IPS-18a (cell line): ENCODE measurements around the gene RNASE8.

ENCODE experiments used
- H3K27ac ChIP-seq: one replicate; pipeline ENCODE4 v1.5.1; 2013; ENCODE audit warnings: low read length
- H3K27me3 ChIP-seq: one replicate; pipeline ENCODE4 v1.6.1; 2013; ENCODE audit warnings: mild to moderate bottlenecking, low read length; ENCODE audit not compliant: control insufficient read depth, insufficient read depth
- H3K36me3 ChIP-seq: one replicate; pipeline ENCODE4 v1.6.1; 2013; ENCODE audit warnings: low read depth, low read length; ENCODE audit not compliant: control insufficient read depth
- H3K4me1 ChIP-seq: one replicate; pipeline ENCODE4 v1.6.1; 2013; ENCODE audit warnings: low read depth, low read length; ENCODE audit not compliant: control insufficient read depth
- H3K4me3 ChIP-seq: one replicate; pipeline ENCODE4 v1.5.1; 2013; ENCODE audit warnings: low read length
- H3K9ac ChIP-seq: one replicate; pipeline ENCODE4 v1.6.1; 2013; ENCODE audit warnings: mild to moderate bottlenecking, low read length, moderate library complexity
- H3K9me3 ChIP-seq: one replicate; pipeline ENCODE4 v1.6.1; 2013; ENCODE audit warnings: low read depth, low read length; ENCODE audit not compliant: control insufficient read depth

Gene RNASE8

DNA sequence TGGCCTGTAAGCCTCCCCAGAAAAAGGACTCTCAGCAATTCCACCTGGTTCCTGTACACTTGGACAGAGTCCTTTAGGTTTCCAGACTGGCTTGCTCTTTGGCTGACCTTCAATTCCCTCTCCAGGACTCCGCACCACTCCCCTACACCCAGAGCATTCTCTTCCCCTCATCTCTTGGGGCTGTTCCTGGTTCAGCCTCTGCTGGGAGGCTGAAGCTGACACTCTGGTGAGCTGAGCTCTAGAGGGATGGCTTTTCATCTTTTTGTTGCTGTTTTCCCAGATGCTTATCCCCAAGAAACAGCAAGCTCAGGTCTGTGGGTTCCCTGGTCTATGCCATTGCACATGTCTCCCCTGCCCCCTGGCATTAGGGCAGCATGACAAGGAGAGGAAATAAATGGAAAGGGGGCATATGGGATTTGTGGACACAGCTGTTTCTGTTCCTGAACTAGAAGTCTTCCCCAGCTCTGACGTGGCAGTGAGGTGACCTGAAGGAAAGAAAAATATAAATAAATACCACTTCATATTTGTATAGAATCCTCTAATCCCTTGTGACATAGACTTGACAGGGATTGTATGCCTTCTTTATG lies 14.1 kb upstream of the RNASE8 start:
- no peak overlapping the region for H3K9ac ChIP-seq

DNA sequence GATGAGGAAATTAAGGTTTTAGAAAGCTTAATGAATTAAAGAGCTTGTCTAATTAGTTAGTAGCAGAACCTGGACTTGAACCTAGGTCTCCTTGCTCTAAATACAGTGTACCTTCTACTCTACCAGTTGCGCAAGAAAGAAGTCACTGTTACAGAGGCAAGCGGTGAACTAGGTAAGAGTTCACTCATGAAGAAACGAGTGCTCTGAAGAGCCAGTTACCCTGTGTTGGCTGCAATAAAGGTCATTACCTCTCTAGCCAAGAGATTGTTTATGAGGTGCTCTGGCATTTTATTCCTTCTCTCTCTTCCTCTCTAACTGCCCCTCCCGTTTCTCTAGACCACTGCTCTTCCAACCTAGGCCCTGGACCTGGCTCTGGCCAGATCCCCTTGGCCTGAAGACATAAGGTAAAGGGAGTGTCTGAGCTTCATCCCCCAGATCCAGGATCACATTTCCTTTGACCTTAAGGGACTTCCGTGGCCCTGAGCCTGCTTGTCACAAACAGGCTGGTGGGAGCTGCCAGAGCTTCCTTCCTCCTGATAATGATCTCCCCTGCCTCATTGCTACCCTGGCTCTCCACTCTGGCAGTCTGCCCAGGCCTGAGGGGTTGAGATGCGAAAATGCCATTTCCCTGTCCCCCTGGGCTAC lies 13.5 kb upstream of the RNASE8 start:
- H3K9ac ChIP-seq, result no peak overlapping the region
- peaks cover 9% of the 10 kb centered on the region for H3K4me1 ChIP-seq
- no peak overlapping the region for H3K27ac ChIP-seq
- H3K27me3 ChIP-seq, result no peaks in the 10 kb centered on the region
- no peaks in the 10 kb centered on the region for H3K36me3 ChIP-seq
- H3K9me3 ChIP-seq, result no peaks in the 10 kb centered on the region
- H3K4me3 ChIP-seq, result no peak overlapping the region

More for the DNA sequence above, 14.1 kb upstream of the RNASE8 start:
- no peaks in the 10 kb centered on the region for H3K36me3 ChIP-seq
- H3K27ac ChIP-seq, result no peak overlapping the region
- H3K9me3 ChIP-seq, result no peaks in the 10 kb centered on the region
- H3K4me1 ChIP-seq, result peaks cover 15% of the 10 kb centered on the region
- no peak overlapping the region for H3K4me3 ChIP-seq
- H3K27me3 ChIP-seq, result no peaks in the 10 kb centered on the region

DNA sequence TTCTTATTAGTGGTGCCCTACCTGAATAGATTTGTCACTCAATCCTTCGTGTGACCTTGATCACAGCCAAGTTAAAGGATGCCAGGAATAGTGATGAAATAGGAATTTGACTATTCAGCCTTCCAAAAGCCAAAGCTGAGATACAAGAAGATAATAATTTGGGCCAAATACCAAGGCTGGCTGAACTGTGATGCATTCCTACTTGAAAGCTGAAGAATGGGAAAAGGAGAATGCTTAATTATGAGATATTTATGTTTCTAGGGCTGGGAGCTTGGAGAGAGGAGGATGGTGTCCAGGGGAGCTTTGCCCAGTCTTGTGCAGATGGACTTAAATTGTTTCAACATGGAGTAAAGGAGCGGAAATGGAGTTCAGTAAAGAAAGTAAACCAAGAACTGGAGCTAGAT lies 10.2 kb upstream of the RNASE8 start:
- no peak overlapping the region for H3K4me3 ChIP-seq
- no peaks in the 10 kb centered on the region for H3K4me1 ChIP-seq
- H3K9ac ChIP-seq, result no peak overlapping the region
- H3K27ac ChIP-seq, result no peak overlapping the region
- H3K36me3 ChIP-seq, result no peaks in the 10 kb centered on the region
- no peaks in the 10 kb centered on the region for H3K27me3 ChIP-seq
- H3K9me3 ChIP-seq, result no peaks in the 10 kb centered on the region

DNA sequence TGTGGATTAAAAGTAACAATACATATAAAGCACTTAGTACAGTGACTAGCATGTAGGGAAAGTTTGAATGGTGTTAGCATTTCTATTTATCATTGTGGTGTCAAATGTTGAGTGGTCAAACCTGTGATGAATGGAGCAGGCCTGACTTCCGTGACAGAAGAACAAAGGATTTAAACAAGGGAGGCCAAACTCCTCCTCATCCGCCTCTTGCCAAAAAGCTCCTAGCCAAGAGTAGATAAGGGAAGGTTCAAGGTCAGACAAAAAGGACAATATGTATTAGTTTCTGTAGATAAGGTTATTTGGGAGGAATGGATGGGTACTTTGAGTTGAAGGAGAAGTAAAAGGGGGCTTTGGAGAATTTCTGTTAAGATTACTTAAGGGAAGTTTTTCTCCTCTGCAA lies 9.0 kb upstream of the RNASE8 start:
- no peak overlapping the region for H3K4me3 ChIP-seq
- no peaks in the 10 kb centered on the region for H3K36me3 ChIP-seq
- no peaks in the 10 kb centered on the region for H3K4me1 ChIP-seq
- H3K9me3 ChIP-seq, result no peaks in the 10 kb centered on the region
- H3K9ac ChIP-seq, result no peak overlapping the region
- H3K27me3 ChIP-seq, result no peaks in the 10 kb centered on the region
- no peak overlapping the region for H3K27ac ChIP-seq

DNA sequence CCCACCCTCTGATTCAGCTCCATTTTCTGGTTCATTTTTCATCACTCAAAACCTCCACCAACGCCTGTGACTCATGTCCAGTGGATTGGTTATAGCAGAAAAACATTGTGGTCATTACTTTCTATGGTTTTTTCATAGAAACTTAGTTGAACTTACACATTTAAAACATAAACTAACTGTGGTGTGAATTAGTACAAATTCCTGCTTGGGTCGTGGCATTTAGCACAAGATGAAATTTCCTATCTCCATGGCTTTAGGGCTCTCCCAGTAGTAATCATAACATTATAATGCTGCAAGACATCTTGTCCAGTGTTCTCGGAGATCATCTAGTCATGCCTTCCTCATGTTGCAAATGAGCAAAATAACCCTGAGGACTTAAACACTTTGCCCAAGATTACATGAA lies 8.3 kb upstream of the RNASE8 start:
- H3K9ac ChIP-seq, result no peak overlapping the region
- no peak overlapping the region for H3K4me3 ChIP-seq
- no peaks in the 10 kb centered on the region for H3K36me3 ChIP-seq
- H3K9me3 ChIP-seq, result no peaks in the 10 kb centered on the region
- no peaks in the 10 kb centered on the region for H3K27me3 ChIP-seq
- no peak overlapping the region for H3K27ac ChIP-seq
- H3K4me1 ChIP-seq, result no peaks in the 10 kb centered on the region

DNA sequence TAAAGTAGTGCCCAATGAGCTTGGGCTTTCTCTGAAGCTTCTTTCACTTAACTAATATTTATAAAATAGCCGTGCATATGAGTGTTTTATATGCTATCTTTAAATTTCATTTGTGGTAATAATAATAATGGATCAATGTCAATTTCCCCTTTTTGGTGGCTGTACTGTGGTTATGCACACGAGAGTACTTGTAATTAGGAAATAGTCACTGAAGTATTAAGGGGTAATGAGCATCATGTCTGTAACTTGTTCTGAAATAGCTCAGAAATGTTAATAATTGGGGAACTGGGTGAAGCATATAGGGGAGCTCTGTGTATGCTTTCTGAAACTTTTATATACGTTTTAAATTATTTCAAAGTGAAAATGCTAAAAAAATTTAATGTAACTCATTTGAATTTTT lies 7.0 kb upstream of the RNASE8 start:
- Histone ChIP-seq H3K36me3 (no peaks in the 10 kb centered on the region), H3K9ac (no peak overlapping the region), H3K9me3 (no peaks in the 10 kb centered on the region), H3K4me3 (no peak overlapping the region), H3K4me1 (peaks cover 2% of the 10 kb centered on the region), H3K27ac (no peak overlapping the region), H3K27me3 (no peaks in the 10 kb centered on the region)

DNA sequence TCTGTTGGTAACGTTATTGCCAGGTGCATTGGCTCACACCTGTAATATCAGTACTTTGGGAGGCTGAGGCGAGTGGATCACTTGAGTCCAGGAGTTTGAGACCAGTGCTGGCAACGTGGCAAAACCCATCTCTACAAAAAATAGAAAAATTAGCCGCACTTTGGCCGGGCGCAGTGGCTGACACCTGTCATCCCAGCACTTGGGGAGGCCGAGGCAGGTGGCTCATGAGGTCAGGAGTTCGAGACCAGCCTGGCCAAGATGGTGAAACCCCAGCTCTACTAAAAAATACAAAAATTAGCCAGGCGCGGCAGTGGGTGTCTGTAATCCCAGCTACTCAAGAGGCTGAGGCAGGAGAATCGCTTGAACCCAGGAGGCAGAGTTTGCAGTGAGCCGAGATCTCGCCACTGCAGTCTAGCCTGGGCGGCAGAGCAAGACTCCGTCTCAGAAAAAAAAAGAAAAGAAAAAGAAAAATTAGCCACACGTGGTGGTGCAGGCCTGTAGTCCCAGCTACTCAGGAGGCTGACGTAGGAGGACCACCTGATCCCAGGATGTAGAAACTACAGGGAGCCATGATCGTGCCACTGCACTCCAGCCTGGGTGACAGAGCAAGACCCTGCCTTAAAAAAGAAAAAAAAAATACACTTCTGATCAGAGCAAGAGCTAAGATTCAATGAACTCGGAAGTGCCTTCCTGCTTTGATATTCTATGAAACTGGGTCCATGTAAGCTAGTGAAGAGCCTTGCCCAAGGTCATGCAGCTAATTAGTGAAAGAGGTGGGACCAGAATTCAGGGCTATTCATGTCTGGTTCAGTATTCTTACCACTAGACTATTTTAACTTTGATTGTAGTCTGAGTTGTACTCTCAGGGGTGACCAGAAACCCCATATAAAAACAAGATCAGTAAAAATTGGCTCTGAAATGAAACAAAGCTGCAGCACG lies 4.2 kb upstream of the RNASE8 start:
- no peaks in the 10 kb centered on the region for H3K9me3 ChIP-seq
- no peak overlapping the region for H3K9ac ChIP-seq
- no peak overlapping the region for H3K4me3 ChIP-seq
- H3K27ac ChIP-seq, result no peak overlapping the region
- H3K27me3 ChIP-seq, result no peaks in the 10 kb centered on the region
- peaks cover 3% of the 10 kb centered on the region for H3K4me1 ChIP-seq
- H3K36me3 ChIP-seq, result no peaks in the 10 kb centered on the region

DNA sequence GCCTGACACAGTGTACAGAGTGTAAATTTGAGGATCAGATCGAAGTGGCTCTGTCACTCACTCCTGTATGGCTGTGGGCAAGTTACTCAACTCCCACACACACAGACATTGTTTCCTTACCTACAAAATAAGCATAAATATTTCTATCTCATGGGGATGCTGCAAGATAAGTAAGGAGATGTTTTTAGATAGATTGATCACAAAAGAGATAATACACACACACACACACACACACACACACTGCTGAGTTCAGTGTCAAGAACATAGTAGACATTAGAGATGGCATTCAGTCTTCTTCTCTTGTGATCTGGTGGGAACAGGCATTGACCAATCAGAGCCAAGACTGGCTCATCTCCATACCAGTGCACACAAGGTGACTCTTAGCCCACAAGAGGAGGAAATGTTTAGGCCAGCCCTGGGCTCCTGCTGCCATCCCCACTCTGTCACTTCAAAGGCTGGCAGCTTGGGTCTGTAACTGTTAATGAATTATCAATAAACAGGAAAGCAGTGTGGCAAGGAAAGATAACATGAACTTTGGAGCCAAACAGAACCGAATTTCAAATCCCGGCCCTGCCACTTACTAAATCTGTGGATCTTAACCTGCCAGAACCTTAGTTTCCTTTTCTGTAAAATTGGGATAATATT lies 3.4 kb upstream of the RNASE8 start:
- no peak overlapping the region for H3K27ac ChIP-seq
- no peaks in the 10 kb centered on the region for H3K9me3 ChIP-seq
- no peaks in the 10 kb centered on the region for H3K36me3 ChIP-seq
- peaks cover 3% of the 10 kb centered on the region for H3K4me1 ChIP-seq
- H3K4me3 ChIP-seq, result no peak overlapping the region
- no peaks in the 10 kb centered on the region for H3K27me3 ChIP-seq
- no peak overlapping the region for H3K9ac ChIP-seq

DNA sequence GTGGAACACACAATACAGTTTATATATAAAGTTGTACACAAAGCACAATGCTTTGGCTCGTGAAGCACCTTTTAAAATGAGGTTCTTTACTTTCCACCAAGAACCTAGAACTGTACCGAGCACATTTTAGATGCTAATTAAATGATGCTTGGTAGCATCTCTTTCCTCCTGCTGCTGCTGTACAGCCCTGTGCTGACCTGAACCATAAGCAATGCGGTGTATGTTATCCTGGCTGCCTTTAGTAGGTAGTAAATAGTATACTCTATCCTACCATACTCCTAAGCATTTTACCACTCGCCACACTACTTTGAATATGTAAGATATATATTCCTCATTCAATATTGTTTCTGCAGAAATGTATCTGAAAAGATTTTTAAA lies 2.9 kb upstream of the RNASE8 start:
- H3K36me3 ChIP-seq, result no peaks in the 10 kb centered on the region
- H3K9me3 ChIP-seq, result no peaks in the 10 kb centered on the region
- peaks cover 3% of the 10 kb centered on the region for H3K4me1 ChIP-seq
- H3K4me3 ChIP-seq, result no peak overlapping the region
- no peak overlapping the region for H3K27ac ChIP-seq
- H3K9ac ChIP-seq, result no peak overlapping the region
- H3K27me3 ChIP-seq, result no peaks in the 10 kb centered on the region

DNA sequence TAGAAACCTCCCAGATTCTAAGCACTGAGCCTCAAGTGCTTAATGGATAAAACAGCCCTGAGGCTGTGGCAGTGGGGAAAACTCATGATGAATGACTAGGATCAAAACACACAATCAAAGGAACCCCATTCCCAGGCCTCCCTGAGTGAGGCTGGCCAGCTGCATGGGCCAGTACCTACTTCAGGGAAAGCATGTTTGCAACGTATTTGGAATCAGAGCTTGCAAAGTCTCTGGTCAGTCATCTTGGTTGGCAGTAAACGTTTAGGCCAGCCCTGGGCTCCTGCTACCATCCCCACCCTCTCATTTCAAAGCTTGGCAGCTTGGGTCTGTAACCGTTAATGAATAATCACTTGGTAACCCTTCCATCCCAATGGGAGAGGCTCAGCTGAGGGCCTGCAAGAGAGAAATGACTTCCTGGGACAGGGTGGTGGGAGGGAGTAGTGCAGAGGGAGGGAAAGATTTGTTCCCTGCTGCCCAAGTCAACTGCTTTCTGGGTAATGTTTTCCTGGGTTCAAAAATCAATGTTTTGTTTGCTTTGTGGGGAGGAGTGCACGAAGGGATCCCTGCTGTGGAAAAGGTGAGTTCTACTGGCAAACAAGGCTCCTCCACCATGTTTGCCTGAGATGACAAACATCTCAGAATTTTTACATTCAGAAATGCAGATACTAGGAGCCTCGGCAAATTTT lies 2.0 kb upstream of the RNASE8 start:
- Histone ChIP-seq H3K27ac (no peak overlapping the region), H3K9ac (no peak overlapping the region), H3K4me3 (no peak overlapping the region), H3K9me3 (no peaks in the 10 kb centered on the region), H3K4me1 (peaks cover 3% of the 10 kb centered on the region), H3K27me3 (no peaks in the 10 kb centered on the region), H3K36me3 (no peaks in the 10 kb centered on the region)
